ENCODE results near the gene BLM.
"Not testable (repeated sequence)": the region's sequence is repeated elsewhere in the genome, so short reads cannot be mapped to it uniquely, and the experiment has no call there.

The BLM gene

GRCh38 chr15:90740545-90740944, 23.4 kb downstream of the BLM start:
- DNase-seq, result not testable (repeated sequence)

GRCh38 chr15:90742087-90742486, 24.9 kb downstream of the BLM start:
- no peak for DNase-seq

GRCh38 chr15:90743407-90743806, 26.3 kb downstream of the BLM start:
- no peak for DNase-seq

- no peak for DNase-seq
These were observed 27.7 kb downstream of the BLM start for GRCh38 chr15:90744759-90745402.

GRCh38 chr15:90749754-90750153, 32.6 kb downstream of the BLM start:
- no peak for DNase-seq

GRCh38 chr15:90750186-90750585, 33.0 kb downstream of the BLM start:
- DNase-seq, result no peak

DNA sequence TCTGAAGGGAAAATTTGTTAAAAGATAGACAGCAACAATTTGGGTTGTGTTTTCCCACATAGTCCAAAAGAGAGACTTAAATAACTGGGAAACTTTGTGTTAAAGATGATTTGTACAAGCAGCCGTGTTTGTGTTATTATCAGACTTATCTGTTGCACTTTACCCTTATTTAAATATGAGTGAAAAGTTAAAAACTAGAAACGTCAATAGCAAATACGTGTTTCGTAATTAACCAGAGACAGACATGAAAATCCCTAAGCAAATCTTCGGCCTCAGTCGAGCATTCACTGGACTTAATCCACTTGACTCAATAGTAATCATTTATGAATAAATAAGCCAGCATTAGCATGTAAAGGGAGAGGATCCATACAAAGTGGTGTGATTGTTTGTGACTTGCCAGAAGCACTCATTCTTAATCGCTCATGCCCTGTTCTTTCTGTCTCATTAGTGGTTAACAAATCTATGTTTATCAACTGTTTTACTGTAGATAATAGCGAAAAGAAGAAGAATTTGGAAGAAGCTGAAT, 34.2 kb downstream of the BLM start:
- DNase-seq, result no peak

GRCh38 chr15:90756916-90757315, 39.8 kb downstream of the BLM start:
- no peak for DNase-seq

GRCh38 chr15:90757461-90757860, 40.3 kb downstream of the BLM start:
- DNase-seq, result no peak

GRCh38 chr15:90760661-90761232, 43.6 kb downstream of the BLM start:
- no peak for DNase-seq

- no peak for DNase-seq
These were observed 44.5 kb downstream of the BLM start for GRCh38 chr15:90761629-90762028.

DNA sequence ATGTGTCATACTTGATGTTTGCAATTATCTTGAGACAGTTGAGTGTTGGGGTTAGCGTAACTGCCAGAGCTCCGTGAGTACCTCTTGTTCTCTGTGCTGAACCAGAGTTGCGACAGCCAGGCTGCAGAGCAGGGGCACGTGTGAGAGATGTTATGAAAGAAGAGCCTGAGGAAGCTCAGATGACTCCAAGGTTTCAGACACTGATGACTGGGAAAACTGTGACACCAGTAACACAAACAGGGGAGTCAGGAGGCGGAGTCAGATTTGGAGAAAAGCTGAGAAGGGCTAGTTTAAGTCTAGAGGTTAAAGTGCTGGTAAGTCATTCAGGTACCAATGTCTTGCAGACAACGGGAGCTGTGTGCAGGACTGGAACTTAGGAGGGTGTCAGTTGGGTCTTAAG, 45.0 kb downstream of the BLM start:
- no peak for DNase-seq

DNA sequence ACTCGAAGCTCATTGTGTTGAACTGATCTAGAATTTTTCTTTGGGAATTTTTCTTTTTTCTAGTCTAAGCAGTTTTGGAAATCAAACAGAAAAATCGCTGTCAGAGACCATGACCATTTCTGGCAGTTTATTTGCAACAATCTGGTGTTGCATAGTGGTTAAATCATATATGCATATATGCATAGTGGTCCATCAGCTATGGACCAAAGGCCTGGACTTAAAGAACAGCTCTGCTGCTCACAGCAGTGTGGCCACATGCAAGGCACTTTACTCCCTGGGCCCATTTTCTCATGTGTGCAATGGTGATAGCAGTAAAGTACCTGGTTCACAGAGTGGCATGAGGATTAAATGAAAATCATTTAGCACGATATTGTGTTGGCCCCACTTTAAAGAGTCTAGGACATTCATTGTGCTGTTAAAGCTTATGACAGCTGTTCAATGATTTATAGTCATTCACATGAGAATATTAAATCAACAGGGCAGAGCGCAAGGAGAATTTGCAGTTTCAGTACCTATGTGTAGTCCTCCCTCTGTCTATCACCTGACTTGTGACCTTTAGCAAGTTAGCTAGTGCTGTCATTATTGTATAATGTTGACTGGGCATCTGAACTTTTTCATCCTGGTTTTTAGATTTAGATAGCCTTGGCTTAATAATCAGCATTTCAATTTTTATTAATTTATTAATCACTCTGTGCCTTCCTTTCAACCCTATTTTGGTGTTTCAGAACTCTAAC, 46.4 kb downstream of the BLM start:
- peak in 2 of 3 experiments; percentile 14 to 66 for DNase-seq

- no peak for DNase-seq
These were observed 48.4 kb downstream of the BLM start for GRCh38 chr15:90765531-90765930.

DNA sequence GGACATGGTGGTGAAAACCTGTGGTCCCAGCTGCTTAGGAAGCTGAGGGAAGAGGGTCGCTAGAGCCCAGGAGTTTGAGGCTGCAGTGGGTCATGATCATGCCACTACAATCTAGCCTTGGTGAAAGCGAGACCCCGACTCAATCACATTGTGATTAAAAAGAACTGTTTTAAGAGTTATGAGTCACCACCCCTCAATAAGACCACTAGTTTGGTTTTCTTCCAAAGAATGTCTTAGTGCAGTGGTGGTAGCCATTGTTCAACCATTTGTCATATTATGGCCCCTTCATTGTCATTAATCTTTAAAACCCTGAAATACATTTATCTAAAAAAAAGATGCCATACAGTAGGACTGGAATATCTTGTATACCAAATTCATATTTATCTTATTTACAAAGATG, 48.8 kb downstream of the BLM start:
- no peak for DNase-seq

DNA sequence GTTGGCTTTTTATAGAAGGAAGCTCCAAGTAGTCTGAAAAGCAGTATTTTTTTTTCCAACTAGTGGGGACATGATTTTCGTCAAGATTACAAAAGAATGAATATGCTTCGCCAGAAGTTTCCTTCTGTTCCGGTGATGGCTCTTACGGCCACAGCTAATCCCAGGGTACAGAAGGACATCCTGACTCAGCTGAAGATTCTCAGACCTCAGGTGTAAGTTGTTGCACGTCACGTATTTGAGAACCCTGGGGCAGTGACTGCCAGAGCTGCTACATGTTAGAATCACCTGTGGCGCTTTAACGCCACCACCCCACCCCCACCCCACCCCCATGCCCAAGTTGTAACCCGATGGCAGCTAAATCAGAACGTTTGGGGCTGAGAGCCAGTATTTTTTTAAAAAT, 52.2 kb downstream of the BLM start:
- no peak for DNase-seq

- no peak for DNase-seq
These were observed 56.3 kb downstream of the BLM start for GRCh38 chr15:90773485-90773884.

- DNase-seq, result no peak
These were observed 57.8 kb downstream of the BLM start for GRCh38 chr15:90774731-90775514.

GRCh38 chr15:90780916-90781315, 63.8 kb downstream of the BLM start:
- DNase-seq, result no peak

GRCh38 chr15:90782442-90782841, 65.3 kb downstream of the BLM start:
- DNase-seq, result no peak

- DNase-seq, result peak in 1 of 3 experiments; percentile 12
These were observed 70.7 kb downstream of the BLM start for GRCh38 chr15:90787881-90788280.

- peak in 2 of 3 experiments; percentile 90 to 98 for DNase-seq
These were observed 72.3 kb downstream of the BLM start for GRCh38 chr15:90789462-90789861.

DNA sequence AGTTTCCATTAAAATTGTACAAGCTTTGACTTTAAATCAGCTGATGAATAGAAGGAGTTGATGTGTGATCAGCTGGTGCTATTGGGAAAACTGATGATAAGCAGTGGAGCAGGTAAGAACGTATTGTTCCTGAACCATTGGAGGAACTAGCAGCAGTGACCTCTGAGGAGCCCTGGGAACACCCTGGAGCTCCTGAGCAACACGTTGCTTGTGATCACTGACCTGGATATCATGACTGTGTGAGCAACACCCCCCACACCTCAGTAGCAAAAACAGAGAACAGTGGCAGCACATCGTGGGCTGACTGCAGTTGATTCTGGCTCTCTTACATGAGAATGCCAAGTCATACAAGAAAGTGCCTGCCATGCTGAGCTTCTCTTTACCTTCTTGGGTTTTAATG, 72.9 kb downstream of the BLM start:
- DNase-seq, result peak in 2 of 3 experiments; percentile 22 to 66

Data from NCI-H1417 (cell line).